Measurements from ENCODE around the gene HJV. TPM values are rescaled to one million over a fixed set of nuclear protein-coding genes. Genes with fewer than 3 reads are reported as not detected.

Gene HJV
- total and polyA plus RNA-seq, 2 of the 13 experiments (the other 11 are each of a cell fraction or from before 2014, with no cell fraction given): 0.18 TPM; not detected in 1

DNA sequence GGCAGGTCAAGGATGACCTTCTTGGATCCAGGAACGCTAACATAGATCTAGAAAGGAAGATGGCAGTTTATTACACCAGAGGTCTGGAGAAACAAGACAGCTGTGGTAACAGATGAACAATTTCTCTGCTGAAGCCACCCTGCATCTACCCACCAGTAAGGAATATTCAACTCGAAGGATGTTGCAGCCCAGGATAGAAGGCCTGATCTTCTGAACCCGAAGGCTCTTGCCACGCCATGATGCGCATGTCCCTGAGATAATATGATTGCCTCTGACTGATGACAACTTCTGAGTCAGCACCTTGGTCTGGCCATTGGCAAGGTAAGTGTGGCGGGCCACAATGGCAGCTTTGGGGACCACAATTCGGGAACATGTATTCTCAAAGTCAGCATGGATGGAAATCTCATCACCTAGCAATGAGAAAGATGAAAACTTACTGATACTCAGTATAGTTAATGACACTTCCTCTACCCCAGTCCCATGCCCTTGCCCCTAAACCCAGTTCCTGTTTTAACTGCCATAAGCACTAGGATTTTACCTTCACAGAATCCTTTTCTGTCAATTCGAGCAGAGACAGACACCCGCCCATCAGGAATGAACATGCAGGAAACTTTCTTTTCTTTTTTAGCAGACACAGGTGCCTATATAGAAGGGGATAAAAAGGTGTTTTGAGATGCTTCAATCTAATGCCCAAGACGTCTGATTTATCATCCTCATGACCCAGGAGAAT, 27.0 kb downstream of the HJV start (continued):
- 0 out of 2 replicates have a peak, but pooled peaks have one; percentile 18 for TF ChIP-seq ERF (CRISPR knock-in tag; IDR thresholded peaks at IDR 0.05)
- no peak for TF ChIP-seq KDM1A (CRISPR knock-in tag; IDR thresholded peaks at IDR 0.05)
- no peak for TF ChIP-seq TEAD3 (CRISPR knock-in tag; optimal IDR thresholded peaks at IDR 0.05; ENCODE audit: borderline replicate concordance)
- no peak for TF ChIP-seq MBNL3 (CRISPR knock-in tag; conservative IDR thresholded peaks at IDR 0.05)
- TF ChIP-seq ZC3H4 (CRISPR knock-in tag; IDR thresholded peaks at IDR 0.05; ENCODE audit: borderline replicate concordance): no peak
- no peak for TF ChIP-seq HOXA9 (CRISPR knock-in tag; IDR thresholded peaks at IDR 0.05; ENCODE audit: borderline replicate concordance)
- no peak for TF ChIP-seq ZSCAN29 (CRISPR knock-in tag; conservative IDR thresholded peaks at IDR 0.05)
- no peak for TF ChIP-seq ZKSCAN1 (IDR thresholded peaks at IDR 0.05; ENCODE audit: low read length)
- TF ChIP-seq ZBTB21 (CRISPR knock-in tag; IDR thresholded peaks at IDR 0.05): no peak
- TF ChIP-seq, protein P1, sequence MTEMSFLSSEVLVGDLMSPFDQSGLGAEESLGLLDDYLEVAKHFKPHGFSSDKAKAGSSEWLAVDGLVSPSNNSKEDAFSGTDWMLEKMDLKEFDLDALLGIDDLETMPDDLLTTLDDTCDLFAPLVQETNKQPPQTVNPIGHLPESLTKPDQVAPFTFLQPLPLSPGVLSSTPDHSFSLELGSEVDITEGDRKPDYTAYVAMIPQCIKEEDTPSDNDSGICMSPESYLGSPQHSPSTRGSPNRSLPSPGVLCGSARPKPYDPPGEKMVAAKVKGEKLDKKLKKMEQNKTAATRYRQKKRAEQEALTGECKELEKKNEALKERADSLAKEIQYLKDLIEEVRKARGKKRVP (CRISPR knock-in tag; IDR thresholded peaks at IDR 0.05): no peak
- no peak for TF ChIP-seq ZNF34 (CRISPR knock-in tag; IDR thresholded peaks at IDR 0.05; ENCODE audit: borderline replicate concordance)
- no peak for TF ChIP-seq ASH2L (IDR thresholded peaks at IDR 0.05; ENCODE audit: insufficient read length, low read depth, low read length)
- 0 out of 2 replicates have a peak, but pooled peaks have one; percentile 55 for TF ChIP-seq ZNF501 (CRISPR knock-in tag; IDR thresholded peaks at IDR 0.05)
- TF ChIP-seq NCOA2 (CRISPR knock-in tag; IDR thresholded peaks at IDR 0.05): 0 out of 2 replicates have a peak, but pooled peaks have one; percentile 8
- TF ChIP-seq, protein P2, sequence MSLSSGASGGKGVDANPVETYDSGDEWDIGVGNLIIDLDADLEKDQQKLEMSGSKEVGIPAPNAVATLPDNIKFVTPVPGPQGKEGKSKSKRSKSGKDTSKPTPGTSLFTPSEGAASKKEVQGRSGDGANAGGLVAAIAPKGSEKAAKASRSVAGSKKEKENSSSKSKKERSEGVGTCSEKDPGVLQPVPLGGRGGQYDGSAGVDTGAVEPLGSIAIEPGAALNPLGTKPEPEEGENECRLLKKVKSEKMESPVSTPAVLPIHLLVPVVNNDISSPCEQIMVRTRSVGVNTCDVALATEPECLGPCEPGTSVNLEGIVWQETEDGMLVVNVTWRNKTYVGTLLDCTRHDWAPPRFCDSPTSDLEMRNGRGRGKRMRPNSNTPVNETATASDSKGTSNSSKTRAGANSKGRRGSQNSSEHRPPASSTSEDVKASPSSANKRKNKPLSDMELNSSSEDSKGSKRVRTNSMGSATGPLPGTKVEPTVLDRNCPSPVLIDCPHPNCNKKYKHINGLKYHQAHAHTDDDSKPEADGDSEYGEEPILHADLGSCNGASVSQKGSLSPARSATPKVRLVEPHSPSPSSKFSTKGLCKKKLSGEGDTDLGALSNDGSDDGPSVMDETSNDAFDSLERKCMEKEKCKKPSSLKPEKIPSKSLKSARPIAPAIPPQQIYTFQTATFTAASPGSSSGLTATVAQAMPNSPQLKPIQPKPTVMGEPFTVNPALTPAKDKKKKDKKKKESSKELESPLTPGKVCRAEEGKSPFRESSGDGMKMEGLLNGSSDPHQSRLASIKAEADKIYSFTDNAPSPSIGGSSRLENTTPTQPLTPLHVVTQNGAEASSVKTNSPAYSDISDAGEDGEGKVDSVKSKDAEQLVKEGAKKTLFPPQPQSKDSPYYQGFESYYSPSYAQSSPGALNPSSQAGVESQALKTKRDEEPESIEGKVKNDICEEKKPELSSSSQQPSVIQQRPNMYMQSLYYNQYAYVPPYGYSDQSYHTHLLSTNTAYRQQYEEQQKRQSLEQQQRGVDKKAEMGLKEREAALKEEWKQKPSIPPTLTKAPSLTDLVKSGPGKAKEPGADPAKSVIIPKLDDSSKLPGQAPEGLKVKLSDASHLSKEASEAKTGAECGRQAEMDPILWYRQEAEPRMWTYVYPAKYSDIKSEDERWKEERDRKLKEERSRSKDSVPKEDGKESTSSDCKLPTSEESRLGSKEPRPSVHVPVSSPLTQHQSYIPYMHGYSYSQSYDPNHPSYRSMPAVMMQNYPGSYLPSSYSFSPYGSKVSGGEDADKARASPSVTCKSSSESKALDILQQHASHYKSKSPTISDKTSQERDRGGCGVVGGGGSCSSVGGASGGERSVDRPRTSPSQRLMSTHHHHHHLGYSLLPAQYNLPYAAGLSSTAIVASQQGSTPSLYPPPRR (CRISPR knock-in tag; IDR thresholded peaks at IDR 0.05; ENCODE audit: borderline replicate concordance): no peak
- no peak for TF ChIP-seq PHB2 (IDR thresholded peaks at IDR 0.05; ENCODE audit: partially characterized antibody)
- TF ChIP-seq PAF1 (CRISPR knock-in tag; IDR thresholded peaks at IDR 0.05): peak; percentile 93; the same call in 1 of the 2 replicates
- no peak for TF ChIP-seq ATAD3A (CRISPR knock-in tag; IDR thresholded peaks at IDR 0.05)
- TF ChIP-seq, protein P3, sequence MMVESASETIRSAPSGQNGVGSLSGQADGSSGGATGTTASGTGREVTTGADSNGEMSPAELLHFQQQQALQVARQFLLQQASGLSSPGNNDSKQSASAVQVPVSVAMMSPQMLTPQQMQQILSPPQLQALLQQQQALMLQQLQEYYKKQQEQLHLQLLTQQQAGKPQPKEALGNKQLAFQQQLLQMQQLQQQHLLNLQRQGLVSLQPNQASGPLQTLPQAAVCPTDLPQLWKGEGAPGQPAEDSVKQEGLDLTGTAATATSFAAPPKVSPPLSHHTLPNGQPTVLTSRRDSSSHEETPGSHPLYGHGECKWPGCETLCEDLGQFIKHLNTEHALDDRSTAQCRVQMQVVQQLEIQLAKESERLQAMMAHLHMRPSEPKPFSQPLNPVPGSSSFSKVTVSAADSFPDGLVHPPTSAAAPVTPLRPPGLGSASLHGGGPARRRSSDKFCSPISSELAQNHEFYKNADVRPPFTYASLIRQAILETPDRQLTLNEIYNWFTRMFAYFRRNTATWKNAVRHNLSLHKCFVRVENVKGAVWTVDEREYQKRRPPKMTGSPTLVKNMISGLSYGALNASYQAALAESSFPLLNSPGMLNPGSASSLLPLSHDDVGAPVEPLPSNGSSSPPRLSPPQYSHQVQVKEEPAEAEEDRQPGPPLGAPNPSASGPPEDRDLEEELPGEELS (CRISPR knock-in tag; IDR thresholded peaks at IDR 0.05): no peak
- TF ChIP-seq, protein P4, sequence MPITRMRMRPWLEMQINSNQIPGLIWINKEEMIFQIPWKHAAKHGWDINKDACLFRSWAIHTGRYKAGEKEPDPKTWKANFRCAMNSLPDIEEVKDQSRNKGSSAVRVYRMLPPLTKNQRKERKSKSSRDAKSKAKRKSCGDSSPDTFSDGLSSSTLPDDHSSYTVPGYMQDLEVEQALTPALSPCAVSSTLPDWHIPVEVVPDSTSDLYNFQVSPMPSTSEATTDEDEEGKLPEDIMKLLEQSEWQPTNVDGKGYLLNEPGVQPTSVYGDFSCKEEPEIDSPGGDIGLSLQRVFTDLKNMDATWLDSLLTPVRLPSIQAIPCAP (CRISPR knock-in tag; IDR thresholded peaks at IDR 0.05; ENCODE audit: low read depth): no peak
- TF ChIP-seq ZBTB3 (CRISPR knock-in tag; IDR thresholded peaks at IDR 0.05; ENCODE audit: borderline replicate concordance, low read depth): no peak
